H1 (cell line): ENCODE data around the gene MYH16. TPM values are rescaled to one million over a fixed set of nuclear protein-coding genes. Genes with fewer than 3 reads are reported as not detected.

Experiments used
- CTCF ChIA-PET: fragments of 300-600 bp; sonication (Branson Sonifier 250); formaldehyde crosslinking; loops from one replicate; lab custom pipeline; 2021; ENCODE audit not compliant: partially characterized antibody; lab: Charles Lee
- POLR2A ChIA-PET: fragments of 300-600 bp; sonication (Branson Sonifier 250); formaldehyde crosslinking; loops from one replicate; lab custom pipeline; 2021; ENCODE audit warnings: inconsistent platforms; ENCODE audit not compliant: partially characterized antibody; lab: Charles Lee
- DNase-seq, 2 experiments: peaks; one replicate each; pipeline versions ENCODE4 v3.0.0 to v3.0.0-alpha.2; 2010 to 2022; ENCODE audit warnings: low spot score in 2 of 2, low read depth in 1 of 2, mixed read lengths in 1 of 2
- FAIRE-seq: peaks from 2 replicates; lab custom pipeline; 2011; peaks lifted over from hg19 to GRCh38; lab: Jason Lieb, UNC
- H2AFZ ChIP-seq: 2 replicates; pipeline ENCODE4 v1.8.1; 2012; ENCODE audit warnings: low read length, inconsistent platforms
- H2AK5ac ChIP-seq: 2 replicates; pipeline ENCODE4 v1.6.1; 2013; ENCODE audit warnings: low read depth, low read length
- H2BK120ac ChIP-seq: replicated peaks from 2 replicates; pipeline ENCODE3; 2013; ENCODE audit warnings: low read depth, low read length, inconsistent platforms
- H2BK12ac ChIP-seq: 2 replicates; pipeline ENCODE4 v1.6.1; 2013; ENCODE audit warnings: low read depth, low read length
- H2BK15ac ChIP-seq: 2 replicates; pipeline ENCODE4 v1.6.1; 2013; ENCODE audit warnings: low read length
- H2BK20ac ChIP-seq: 2 replicates; pipeline ENCODE4 v1.6.1; 2013; ENCODE audit warnings: low read length
- H2BK5ac ChIP-seq: 2 replicates; pipeline ENCODE4 v1.6.1; 2013; ENCODE audit warnings: low read depth, low read length
- H3K14ac ChIP-seq: 2 replicates; pipeline ENCODE4 v1.6.1; 2013; ENCODE audit warnings: inconsistent platforms; ENCODE audit not compliant: insufficient read length
- H3K18ac ChIP-seq: 2 replicates; pipeline ENCODE4 v1.6.1; 2013; ENCODE audit warnings: low read length; ENCODE audit errors: extremely low read depth
- H3K23ac ChIP-seq: 2 replicates; pipeline ENCODE4 v1.6.1; 2013; ENCODE audit warnings: inconsistent platforms; ENCODE audit not compliant: insufficient read length
- H3K23me2 ChIP-seq: 2 replicates; pipeline ENCODE4 v1.6.1; 2013; ENCODE audit warnings: low read depth, low read length
- H3K27ac ChIP-seq: 2 replicates; pipeline ENCODE4 v1.6.1; 2011; ENCODE audit warnings: low read depth, low read length, inconsistent platforms
- H3K27me3 ChIP-seq, 4 experiments: replicated peaks in 1 of 4; 1 replicate in 1 of 4; 2 replicates in 3 of 4; pipeline versions ENCODE4 v1.6.1 to v1.8.1; 2011 to 2013; ENCODE audit warnings: low read length in 3 of 4, mild to moderate bottlenecking in 3 of 4, inconsistent platforms in 2 of 4, mixed read lengths in 2 of 4, moderate library complexity in 1 of 4; ENCODE audit not compliant: control insufficient read depth in 3 of 4, insufficient read depth in 3 of 4; ENCODE audit errors: extremely low read depth in 1 of 4
- H3K36me3 ChIP-seq, 4 experiments: 2 replicates each; pipeline versions ENCODE4 v1.6.1 to v1.8.1; 2011 to 2013; ENCODE audit warnings: mild to moderate bottlenecking in 4 of 4, low read length in 3 of 4, moderate library complexity in 2 of 4, control low read depth in 1 of 4, inconsistent platforms in 1 of 4; ENCODE audit not compliant: insufficient read depth in 4 of 4, control insufficient read depth in 2 of 4
- H3K4ac ChIP-seq: replicated peaks from 2 replicates; pipeline ENCODE3; 2013; ENCODE audit warnings: low read length, low read depth, mixed read lengths, inconsistent platforms; ENCODE audit not compliant: insufficient read length
- H3K4me1 ChIP-seq, 4 experiments: replicated peaks in 1 of 4; 1 replicate in 1 of 4; 2 replicates in 3 of 4; pipeline versions ENCODE4 v1.6.1 to v1.8.1; 2011 to 2013; ENCODE audit warnings: low read length in 3 of 4, inconsistent platforms in 2 of 4, mixed read lengths in 1 of 4; ENCODE audit not compliant: insufficient read depth in 4 of 4, control insufficient read depth in 3 of 4
- H3K4me2 ChIP-seq, 2 experiments: 2 replicates each; pipeline versions ENCODE4 v1.6.1 to v1.8.1; 2011 to 2013; ENCODE audit warnings: low read depth in 2 of 2, low read length in 2 of 2, control low read depth in 1 of 2, inconsistent platforms in 1 of 2, mild to moderate bottlenecking in 1 of 2; ENCODE audit not compliant: insufficient read depth in 1 of 2
- H3K4me3 ChIP-seq, 4 experiments: fragments of 200-600, 300-600 bp in 1 of 4; sonication (generic), shearing (Covaris generic), sonication (Bioruptor Twin) in 1 of 4; 2 replicates each; pipeline versions ENCODE4 v1.5.1 to v1.8.1; 2011 to 2016; ENCODE audit warnings: low read length in 4 of 4, low read depth in 3 of 4, control low read depth in 2 of 4, inconsistent platforms in 2 of 4, mild to moderate bottlenecking in 2 of 4, mixed read lengths in 1 of 4, moderate library complexity in 1 of 4; ENCODE audit not compliant: insufficient read depth in 2 of 4; ENCODE audit errors: extremely low read depth in 1 of 4
- H3K56ac ChIP-seq: replicated peaks from 2 replicates; pipeline ENCODE3; 2013; ENCODE audit warnings: low read depth, mild to moderate bottlenecking, mixed read lengths, low read length, inconsistent platforms; ENCODE audit not compliant: insufficient read length
- H3K79me1 ChIP-seq: 2 replicates; pipeline ENCODE4 v1.6.1; 2013; ENCODE audit warnings: low read depth, low read length, control low read depth
- H3K79me2 ChIP-seq, 2 experiments: 2 replicates each; pipeline versions ENCODE4 v1.6.1 to v1.8.1; 2012 to 2013; ENCODE audit warnings: low read length in 2 of 2, mild to moderate bottlenecking in 2 of 2, inconsistent platforms in 1 of 2; ENCODE audit not compliant: insufficient read depth in 2 of 2, control insufficient read depth in 1 of 2
- H3K9ac ChIP-seq, 4 experiments: replicated peaks in 1 of 4; 1 replicate in 1 of 4; 2 replicates in 3 of 4; pipeline versions ENCODE4 v1.6.1 to v1.8.1; 2011 to 2013; ENCODE audit warnings: low read depth in 3 of 4, low read length in 3 of 4, control low read depth in 2 of 4, mild to moderate bottlenecking in 2 of 4, moderate library complexity in 2 of 4, inconsistent platforms in 1 of 4; ENCODE audit errors: extremely low read depth in 1 of 4
- H3K9me3 ChIP-seq, 2 experiments: 2 replicates each; pipeline versions ENCODE4 v1.6.1 to v1.8.1; 2012 to 2013; ENCODE audit warnings: mild to moderate bottlenecking in 2 of 2, moderate library complexity in 2 of 2, control low read depth in 1 of 2, inconsistent platforms in 1 of 2, low read depth in 1 of 2, low read length in 1 of 2, mixed read lengths in 1 of 2; ENCODE audit not compliant: insufficient read depth in 2 of 2
- H4K20me1 ChIP-seq, 2 experiments: replicated peaks in 1 of 2; 2 replicates each; pipeline versions ENCODE3 to v1.8.1; 2011 to 2013; ENCODE audit warnings: inconsistent platforms in 2 of 2, low read length in 2 of 2, mild to moderate bottlenecking in 1 of 2; ENCODE audit not compliant: insufficient read depth in 2 of 2, control insufficient read depth in 1 of 2
- H4K5ac ChIP-seq: 2 replicates; pipeline ENCODE4 v1.6.1; 2013; ENCODE audit warnings: low read length, low read depth, mixed read lengths, inconsistent platforms; ENCODE audit not compliant: insufficient read length
- H4K8ac ChIP-seq: 2 replicates; pipeline ENCODE4 v1.8.0; 2013; ENCODE audit warnings: mild to moderate bottlenecking, moderate library complexity, low read length, inconsistent platforms; ENCODE audit not compliant: insufficient read depth; ENCODE audit errors: extremely low read depth
- H4K91ac ChIP-seq: replicated peaks from 2 replicates; pipeline ENCODE3; 2013; ENCODE audit warnings: low read length, mixed read lengths, inconsistent platforms; ENCODE audit not compliant: insufficient read length
- KDM4A ChIP-seq: IDR thresholded peaks from one replicate; pipeline ENCODE4 v1.7.1; 2012; ENCODE audit warnings: low read depth, mild to moderate bottlenecking, moderate library complexity, low read length, inconsistent platforms; ENCODE audit not compliant: severe bottlenecking
- WGBS, 2 experiments: shearing (Covaris generic) in 1 of 2; methylation state at CpG; one replicate each; pipeline versions ENCODE4 v1.1.6 to v1.1.7; 2013 to 2015; ENCODE audit warnings: low lambda C conversion rate in 2 of 2, mixed read lengths in 2 of 2, inconsistent platforms in 1 of 2, low coverage in 1 of 2, missing lambda C conversion rate in 1 of 2; ENCODE audit not compliant: insufficient replicate concordance in 2 of 2, insufficient coverage in 1 of 2, insufficient read length in 1 of 2; ENCODE audit errors: extremely low coverage in 1 of 2, missing lambda C conversion rate in 1 of 2; 5-methylcytosine and 5-hydroxymethylcytosine counted together
- polyA plus RNA-seq, 7 experiments: library from polyadenylated mRNA; depleted of rRNA in 3 of 7; stranded (reverse) in 5 of 7; unstranded in 2 of 7; fragments of >200 nt in 5 of 7; fragments of 200-250 nt in 2 of 7; gene quantifications; 1 replicate in 5 of 7; 2 replicates in 1 of 7; 4 replicates in 1 of 7; pipeline versions ENCODE4 v1.2.1 to v1.2.3, GENCODE V29; 2011 to 2013; ENCODE audit warnings: missing spikeins in 2 of 7, mixed read lengths in 2 of 7
- total RNA-seq: library from RNA; stranded (reverse); fragmentation: NEBNext Ultra II Directional; extraction: Animal tissue kit (Norgen Biotek cat#: 25700); gene quantifications from 2 replicates; pipeline ENCODE4 v1.2.1, GENCODE V29; 2021

Gene MYH16
- total and polyA plus RNA-seq, 2 of the 8 experiments (the other 6 are each of a cell fraction or from before 2014, with no cell fraction given): not detected

DNA sequence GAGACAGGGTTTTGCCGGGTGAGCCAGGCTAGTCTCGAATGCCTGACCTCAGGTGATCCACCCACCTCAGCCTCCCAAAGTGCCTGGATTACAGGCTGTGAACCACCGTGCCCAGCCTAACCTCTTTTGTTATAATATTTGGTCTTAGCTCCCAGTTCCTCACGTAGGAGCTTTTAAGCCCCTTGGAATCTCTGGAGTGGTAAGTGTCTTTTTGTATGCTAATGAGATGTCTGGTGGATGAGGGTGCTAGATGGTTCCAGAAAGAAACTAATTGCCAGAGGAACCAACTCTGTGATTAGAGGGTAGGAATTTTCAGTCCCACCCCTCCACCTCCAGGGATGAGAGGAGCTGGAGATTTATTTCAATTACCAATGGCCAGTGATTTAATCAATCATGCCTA, 47.7 kb downstream of the MYH16 start:
- Histone ChIP-seq H4K8ac (no peak overlapping the region), H3K4me3 (no peak overlapping the region), H3K23me2 (no peaks in the 10 kb centered on the region), H3K79me2 (no peaks in the 10 kb centered on the region), H2BK120ac (no peak overlapping the region), H3K27ac (no peak overlapping the region), H3K79me1 (no peaks in the 10 kb centered on the region), H4K91ac (no peak overlapping the region), H2AK5ac (no peak overlapping the region), H3K9me3 (no peaks in the 10 kb centered on the region), H3K27me3 (no peaks in the 10 kb centered on the region), H3K23ac (no peak overlapping the region), H3K9ac (no peak overlapping the region), H3K4ac (no peak overlapping the region), H3K4me2 (no peak overlapping the region), H3K18ac (no peak overlapping the region), H4K20me1 (no peaks in the 10 kb centered on the region), H3K56ac (no peak overlapping the region), H2AFZ (no peak overlapping the region), H2BK5ac (no peak overlapping the region), H3K4me1 (peaks cover 0 to 5% (median 1%) of the 10 kb centered on the region in 4 experiments; a peak in 2 of 7 replicates), H3K14ac (no peak overlapping the region), H3K36me3 (no peaks in the 10 kb centered on the region), H4K5ac (no peak overlapping the region), H2BK20ac (no peak overlapping the region), H2BK15ac (no peak overlapping the region), H2BK12ac (no peak overlapping the region)
- POLR2A ChIA-PET: interaction anchor here (0.8 to 2.2 kb wide), 3 partner anchors 15 to 88 kb away, joined by 3 to 7 read pairs (median 3); partner anchors contain the start of genes BUD31 and PDAP1
- 68% methylated on average over 4 of the region's 4 CpGs; no CpG with 5 or more reads in 1 of the 2 experiments for WGBS, 2 experiments
- FAIRE-seq (no peak), DNase-seq (no peak)
- CTCF ChIA-PET: interaction anchor here (0.7 to 8.3 kb wide), 4 partner anchors 7 to 294 kb away, joined by 3 to 50 read pairs (median 4); no protein-coding TSS in a partner anchor
- no peak for TF ChIP-seq KDM4A
